ENCODE measurements around the gene APAF1. TPM values are rescaled to one million over a fixed set of nuclear protein-coding genes. Genes with fewer than 3 reads are reported as not detected.
"Not testable (repeated sequence)": the region's sequence is repeated elsewhere in the genome, so short reads cannot be mapped to it uniquely, and the experiment has no call there.

Gene APAF1
- total RNA-seq, 1 donor from 2014 or later: 14.6 TPM

DNA sequence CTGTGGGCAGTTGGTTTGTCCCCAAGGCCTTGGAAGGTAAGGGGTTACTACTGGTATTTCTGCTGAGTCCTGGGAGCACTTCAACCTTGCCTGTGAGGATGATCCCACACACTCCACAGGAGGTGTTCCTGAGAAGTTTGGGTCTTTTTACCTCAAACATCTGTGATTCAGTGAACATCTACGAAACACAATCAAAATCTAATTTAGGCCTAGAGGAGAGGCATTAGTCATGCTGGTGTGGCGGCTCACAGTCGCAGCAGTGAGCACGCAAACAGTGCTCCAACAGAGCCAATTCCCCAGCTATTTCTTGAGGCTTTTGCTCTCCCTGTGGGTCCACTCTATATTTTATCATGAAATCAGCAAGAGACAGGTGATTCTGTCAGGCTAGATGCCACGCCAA lies 107.6 kb downstream of the APAF1 start:
- no peak for DNase-seq (ENCODE audit: low spot score)

DNA sequence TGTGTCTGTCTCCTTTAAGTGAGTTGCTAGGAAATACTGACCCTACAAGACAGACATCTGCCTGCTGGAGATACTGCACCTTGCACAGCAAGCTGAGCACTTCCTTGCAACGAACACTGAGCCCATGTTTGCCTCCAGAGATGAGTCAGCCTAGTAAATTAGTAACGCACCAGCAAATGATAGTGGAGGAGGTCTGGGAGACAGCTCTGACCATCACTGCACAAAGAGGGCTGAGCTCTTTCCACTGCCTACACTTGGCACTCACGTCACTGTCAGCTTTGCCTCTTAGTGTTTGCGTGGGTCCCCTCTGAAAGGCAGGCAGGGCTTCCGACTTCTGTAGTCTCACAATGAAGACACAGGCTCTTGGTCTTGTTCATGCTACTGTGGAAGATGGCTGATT lies 109.0 kb downstream of the APAF1 start:
- no peak for DNase-seq (ENCODE audit: low spot score)

DNA sequence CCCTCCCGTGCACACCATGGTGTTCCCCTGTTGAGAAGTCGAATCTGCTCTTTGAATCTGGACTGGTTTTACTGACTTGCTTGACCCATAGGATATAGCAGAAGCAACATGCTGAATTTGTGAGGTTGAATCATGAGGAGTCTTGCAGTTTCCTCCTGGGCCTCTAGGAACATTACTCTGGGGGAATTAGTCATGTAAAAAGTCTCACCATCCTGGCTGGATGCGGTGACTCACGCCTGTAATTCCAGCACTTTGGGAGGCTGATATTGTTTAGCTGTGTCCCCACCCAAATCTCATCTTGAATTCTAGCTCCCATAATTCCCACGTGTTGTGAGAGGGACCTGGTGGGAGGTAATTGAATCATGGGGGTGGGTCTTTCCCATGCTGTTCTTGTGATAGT lies 110.8 kb downstream of the APAF1 start:
- not testable (repeated sequence) for DNase-seq (ENCODE audit: low spot score)

DNA sequence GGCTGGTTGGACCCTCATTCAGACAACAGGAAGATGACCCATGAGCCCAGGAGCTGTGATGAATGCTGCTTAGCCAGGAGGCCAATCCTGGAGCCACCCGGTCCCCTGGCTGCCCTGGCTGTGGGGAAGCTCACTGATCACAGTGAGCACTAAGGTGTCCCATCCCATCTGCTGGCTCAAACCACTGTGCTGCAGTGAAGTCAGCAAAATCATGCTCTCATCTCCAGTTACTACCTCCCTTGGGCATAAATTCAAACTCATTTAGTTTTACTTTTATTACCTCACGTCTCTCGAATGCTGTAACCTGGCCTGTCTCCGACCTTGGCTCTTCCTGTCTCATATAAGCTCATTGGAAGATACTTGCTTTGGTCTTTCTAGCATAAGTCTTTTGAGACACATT lies 112.4 kb downstream of the APAF1 start:
- DNase-seq (ENCODE audit: low spot score): no peak

DNA sequence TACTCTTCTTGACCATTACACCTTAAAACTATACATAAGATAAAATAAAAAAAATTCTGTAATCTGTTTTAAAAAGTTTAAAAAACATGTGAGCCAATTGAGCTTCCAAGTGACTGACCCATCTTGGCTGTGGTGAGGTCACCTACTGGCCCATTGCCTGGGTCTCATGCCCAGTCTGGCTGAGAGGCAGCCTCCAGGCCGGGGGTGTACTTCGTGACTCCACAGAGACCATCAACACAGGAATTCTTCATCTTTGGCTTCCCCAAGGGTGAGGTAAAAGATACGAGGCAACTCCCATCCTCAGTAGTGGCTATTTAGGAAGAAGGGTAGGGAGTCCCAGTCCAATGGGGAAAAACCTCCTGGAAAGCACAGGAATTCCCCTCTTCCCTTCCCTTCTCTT lies 113.2 kb downstream of the APAF1 start:
- no peak for DNase-seq (ENCODE audit: low spot score)

DNA sequence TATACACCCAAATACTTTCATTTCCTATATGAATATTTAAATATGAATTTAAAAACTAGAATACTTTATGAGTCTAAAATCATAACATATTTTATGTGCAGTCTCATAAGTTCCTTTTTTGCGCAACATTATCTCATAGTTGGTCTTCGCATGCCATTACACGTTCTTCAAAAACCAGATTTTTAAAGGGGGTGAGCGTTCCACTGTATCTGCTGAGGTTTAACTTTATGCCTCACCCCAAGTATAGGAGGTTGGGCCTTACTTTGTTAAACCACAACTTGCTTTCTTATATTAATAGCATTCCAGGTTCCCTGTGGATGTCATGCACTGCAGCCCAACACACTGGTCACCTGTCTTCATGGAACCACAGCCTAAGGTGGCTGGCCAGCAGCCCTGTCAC lies 118.6 kb downstream of the APAF1 start:
- no peak for DNase-seq (ENCODE audit: low spot score)

DNA sequence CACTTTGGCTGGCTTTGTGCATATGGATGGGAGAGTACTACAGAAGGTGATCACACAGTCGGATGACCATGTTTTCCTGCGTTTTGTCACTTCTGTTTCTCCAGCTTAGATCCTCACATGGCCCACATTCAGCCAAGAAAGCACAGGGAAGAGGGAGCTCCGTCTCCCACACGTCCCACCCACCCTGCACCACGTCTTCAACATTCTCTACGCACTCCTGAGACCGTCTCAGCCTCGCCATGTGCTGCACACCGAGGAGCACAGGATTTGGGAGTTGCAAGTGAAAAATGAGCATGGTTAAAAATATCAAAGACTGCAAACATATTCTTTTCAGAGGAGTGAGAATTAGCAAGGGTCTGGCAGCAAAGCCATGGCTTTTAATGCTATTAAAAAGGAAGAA lies 122.2 kb downstream of the APAF1 start:
- no peak for DNase-seq (ENCODE audit: low spot score)

DNA sequence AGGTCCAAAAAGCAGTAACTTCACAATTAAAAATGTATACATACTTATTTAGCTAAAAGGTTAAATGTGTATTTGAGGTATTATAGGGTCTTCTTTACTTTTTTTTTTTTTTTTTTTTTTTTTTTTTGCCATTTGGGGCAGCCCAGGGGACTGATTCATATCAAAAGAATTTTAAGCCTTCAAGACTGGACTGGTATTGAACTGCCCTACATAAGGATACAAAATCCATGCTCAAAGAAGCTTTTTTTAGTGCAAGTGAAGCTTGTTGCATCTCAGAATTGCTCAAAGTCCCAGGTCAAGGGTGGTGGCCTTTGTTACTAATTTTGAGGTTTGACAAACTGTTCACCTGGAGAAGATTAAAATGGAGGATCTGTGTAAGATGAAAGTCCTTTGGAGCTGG lies 124.0 kb downstream of the APAF1 start:
- no peak for DNase-seq (ENCODE audit: low spot score)

DNA sequence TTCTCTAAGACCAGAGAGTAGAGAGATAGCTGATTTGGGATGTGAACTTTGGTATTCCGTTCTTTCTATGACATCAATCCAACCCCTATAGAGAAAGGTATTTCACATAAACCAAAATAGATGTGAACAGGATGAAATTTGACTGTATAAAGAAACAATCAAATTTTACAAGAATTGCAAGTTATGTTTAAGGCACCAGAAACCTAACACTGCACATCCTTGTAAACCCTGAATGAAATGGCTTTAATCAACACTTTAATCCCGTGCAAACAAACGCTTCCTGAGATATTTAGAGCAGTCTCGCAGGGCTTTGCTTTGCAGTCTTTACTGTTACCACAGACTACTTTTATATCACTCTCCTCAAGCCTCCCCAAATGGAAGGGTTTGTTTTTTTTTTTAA lies 125.1 kb downstream of the APAF1 start:
- DNase-seq (ENCODE audit: low spot score): no peak

DNA sequence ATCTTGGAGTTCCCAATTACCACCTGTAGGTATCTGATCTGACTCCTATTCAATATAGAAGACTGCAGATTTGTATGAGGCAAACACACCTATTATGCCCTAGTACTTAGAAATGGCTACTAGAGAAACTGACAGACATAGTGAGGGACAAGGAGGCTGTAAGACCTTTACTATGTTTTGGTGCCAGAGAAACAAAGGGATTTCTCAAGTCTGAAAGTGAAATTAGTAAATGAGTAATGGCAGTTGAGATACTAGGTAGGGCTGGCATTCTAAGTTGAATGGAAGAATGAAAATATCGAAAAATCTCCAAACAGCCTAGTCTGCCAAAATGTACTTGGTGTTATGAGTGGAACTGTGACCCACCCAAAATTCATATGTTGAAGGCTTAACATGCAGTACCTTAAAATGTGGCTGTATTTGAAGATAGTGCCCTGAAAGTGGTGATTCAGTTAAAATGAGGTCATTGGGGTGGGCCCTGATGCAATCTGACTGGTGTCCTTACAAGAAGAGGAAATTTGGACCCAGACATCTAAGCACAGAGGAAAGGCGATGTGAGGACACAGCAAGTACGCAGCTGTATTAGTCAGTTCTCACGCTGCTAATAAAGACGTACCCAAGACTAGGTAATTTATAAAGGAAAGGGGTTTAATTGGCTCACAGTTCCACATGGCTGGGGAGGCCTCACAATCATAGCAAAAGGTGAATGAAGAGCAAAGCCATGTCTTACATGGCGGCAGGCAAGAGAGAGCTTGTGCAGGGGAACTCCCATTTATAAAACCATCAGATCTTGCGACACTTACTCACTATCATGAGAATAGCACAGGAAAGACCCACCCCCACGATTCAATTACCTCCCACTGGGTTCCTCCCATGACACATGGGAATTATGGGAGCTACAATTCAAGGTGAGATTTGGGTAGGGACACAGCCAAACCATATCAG lies 127.0 kb downstream of the APAF1 start:
- no peak for DNase-seq (ENCODE audit: low spot score)

DNA sequence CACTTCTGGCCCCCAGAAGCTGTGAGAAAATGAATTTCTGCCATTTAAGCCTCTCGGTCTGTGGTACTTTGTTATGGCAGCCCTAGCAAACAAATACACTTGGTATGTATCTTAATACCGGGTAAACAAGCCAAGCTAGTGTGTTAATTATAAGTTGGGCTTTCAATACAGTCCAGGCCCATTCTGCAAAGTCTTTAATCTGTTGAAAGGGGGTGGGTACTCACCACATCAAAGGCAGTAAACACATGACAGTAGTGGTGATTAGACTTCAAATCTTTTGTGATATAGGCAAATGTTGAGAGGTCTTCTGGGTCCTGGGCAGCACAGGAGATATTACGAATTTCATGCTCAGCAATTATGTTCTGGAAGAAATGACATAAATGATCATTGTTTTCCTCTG lies 127.7 kb downstream of the APAF1 start:
- DNase-seq (ENCODE audit: low spot score): no peak

DNA sequence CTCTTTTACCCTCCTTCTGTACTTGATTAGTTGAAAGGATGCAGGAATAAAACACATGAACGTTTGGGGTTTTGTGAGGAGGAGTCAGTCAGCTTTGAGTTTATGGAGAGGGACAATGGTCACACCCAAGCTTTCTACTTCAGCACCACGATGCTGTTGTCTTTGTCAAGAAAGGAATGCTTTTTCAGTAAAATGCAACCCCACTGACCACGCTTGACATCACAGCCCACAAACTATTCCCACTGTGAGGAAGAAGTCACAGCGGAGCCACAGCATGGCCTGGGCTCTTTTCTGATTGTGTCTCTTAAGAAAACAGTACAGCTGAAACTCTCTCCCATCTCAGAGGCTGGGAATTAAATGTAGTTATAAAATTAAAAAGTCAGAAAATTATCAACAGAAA lies 135.2 kb downstream of the APAF1 start:
- no peak for DNase-seq (ENCODE audit: low spot score)

DNA sequence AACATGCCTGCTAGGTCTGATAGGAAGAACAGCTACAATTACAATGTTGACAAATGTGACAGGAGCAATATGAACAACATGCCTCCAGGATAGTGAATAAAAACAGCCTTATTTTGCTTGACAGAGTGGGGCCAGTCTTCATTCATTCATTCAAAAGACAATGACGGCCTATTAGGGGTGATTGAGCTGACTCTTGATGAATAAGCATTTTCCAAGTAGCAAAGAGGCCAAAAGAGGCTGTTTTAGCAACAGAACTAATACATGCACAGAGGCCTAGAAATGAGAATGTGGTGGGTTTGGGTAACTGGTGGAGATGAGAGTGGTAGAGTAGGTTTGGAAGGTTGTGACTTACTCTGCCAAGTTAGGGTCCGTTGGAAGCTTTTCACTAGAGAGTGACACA lies 138.3 kb downstream of the APAF1 start:
- DNase-seq (ENCODE audit: low spot score): no peak

Other genes with a start within 250 kb of the APAF1 start
- gene TMPO, start 129.7 kb upstream of the APAF1 start, total RNA-seq: 21.7 TPM
- 437 TPM for gene SLC25A3, start 51.6 kb upstream of the APAF1 start, total RNA-seq
- gene IKBIP, start 502 bp upstream of the APAF1 start, total RNA-seq: 22.6 TPM